Caco-2 (cell line): ENCODE results near the gene RGS6. TPM values are rescaled to one million over a fixed set of nuclear protein-coding genes. Genes with fewer than 3 reads are reported as not detected.

Experiments used
- BruUV-seq: library from RNA; stranded (reverse); fragments of 400-500 nt; replicated peaks from 2 replicates; lab custom pipeline; 2021; lab: Mats Ljungman, UMichigan
- CTCF ChIA-PET: fragments of 300-600 bp; sonication (Branson Sonifier 250); formaldehyde crosslinking; loops from one replicate; lab custom pipeline; 2022; ENCODE audit warnings: antibody characterized with exemption; lab: Charles Lee
- POLR2A ChIA-PET: fragments of 300-600 bp; sonication (Branson Sonifier 250); formaldehyde crosslinking; loops from one replicate; lab custom pipeline; 2022; ENCODE audit warnings: antibody characterized with exemption; lab: Charles Lee
- DNase-seq, 2 experiments: peaks; one replicate each; pipeline versions ENCODE4 v3.0.0 to v3.0.0-alpha.2; 2020 to 2022
- H3K27me3 ChIP-seq: replicated peaks from 2 replicates; pipeline ENCODE4 v1.6.0; 2011; ENCODE audit warnings: low read length; ENCODE audit not compliant: control insufficient read depth, insufficient read depth
- H3K36me3 ChIP-seq: 2 replicates; pipeline ENCODE4 v1.5.1; 2011; ENCODE audit warnings: low read length; ENCODE audit not compliant: control insufficient read depth, insufficient read depth
- H3K4me1 ChIP-seq: fragments of 250-450 bp; sonication (Bioruptor Pico); 2 replicates; pipeline ENCODE4 v1.5.1; 2020; ENCODE audit warnings: mild to moderate bottlenecking
- H3K4me3 ChIP-seq: 2 replicates; pipeline ENCODE4 v1.5.1; 2011; ENCODE audit warnings: low read depth, mild to moderate bottlenecking, control low read depth, low read length
- H3K9me3 ChIP-seq: fragments of 250-450 bp; sonication (Bioruptor Pico); 2 replicates; pipeline ENCODE4 v1.5.1; 2020; ENCODE audit warnings: mild to moderate bottlenecking, moderate library complexity
- H3K27ac Mint-ChIP-seq: one replicate; pipeline ENCODE4 v1.8.0; 2022; ENCODE audit warnings: mixed read lengths; ENCODE audit not compliant: unreplicated experiment
- H3K27me3 Mint-ChIP-seq: one replicate; pipeline ENCODE4 v1.8.0; 2022; ENCODE audit warnings: mixed read lengths; ENCODE audit not compliant: insufficient read depth, unreplicated experiment
- H3K36me3 Mint-ChIP-seq: one replicate; pipeline ENCODE4 v1.8.0; 2022; ENCODE audit warnings: mild to moderate bottlenecking, mixed read lengths; ENCODE audit not compliant: insufficient read depth, unreplicated experiment
- H3K4me1 Mint-ChIP-seq: one replicate; pipeline ENCODE4 v1.8.0; 2022; ENCODE audit warnings: low read depth, mixed read lengths; ENCODE audit not compliant: unreplicated experiment
- H3K4me3 Mint-ChIP-seq: one replicate; pipeline ENCODE4 v1.8.0; 2022; ENCODE audit warnings: mild to moderate bottlenecking, moderate library complexity, mixed read lengths; ENCODE audit not compliant: unreplicated experiment
- H3K9me3 Mint-ChIP-seq: one replicate; pipeline ENCODE4 v1.8.0; 2022; ENCODE audit warnings: mixed read lengths; ENCODE audit not compliant: unreplicated experiment
- CTCF ChIP-seq, 2 experiments: fragments of 200-600 bp in 1 of 2; IDR thresholded peaks; 1 replicate in 1 of 2; 2 replicates in 1 of 2; pipeline versions ENCODE4 v1.5.1 to v1.8.0; 2011 to 2022; ENCODE audit warnings: antibody characterized with exemption in 1 of 2, control low read depth in 1 of 2, inconsistent platforms in 1 of 2, low read depth in 1 of 2, low read length in 1 of 2, mild to moderate bottlenecking in 1 of 2, moderate library complexity in 1 of 2; ENCODE audit not compliant: insufficient read depth in 1 of 2, severe bottlenecking in 1 of 2, unreplicated experiment in 1 of 2
- intact Hi-C: fragments of 100-400 bp; cut with micrococcal nuclease; formaldehyde crosslinking; loops from one replicate; pipeline ENCODE4 v1.10.0; 2022; ENCODE audit not compliant: unreplicated experiment
- total RNA-seq: library from RNA; stranded (reverse); gene quantifications from 2 replicates; pipeline ENCODE4 v1.2.3, GENCODE V29; 2022

The RGS6 gene
- total RNA-seq, 1 experiment from 2014 or later = not detected

GRCh38 chr14:72057701-72058285 is 125.6 kb downstream of the RGS6 start:
- CTCF ChIA-PET = no interaction called here
- DNase-seq = no peak
- no peak for TF ChIP-seq CTCF (IDR thresholded peaks at IDR 0.05; ENCODE audit: insufficient read depth in 1 of 2, low read depth in 1 of 2, low read length in 1 of 2, severe bottlenecking in 1 of 2, unreplicated experiment in 1 of 2)

GRCh38 chr14:72060460-72060859 is 128.2 kb downstream of the RGS6 start:
- POLR2A ChIA-PET = no interaction called here
- H3K27me3 ChIP-seq = no peaks in the 10 kb centered on the region
- no peak for DNase-seq
- H3K9me3 Mint-ChIP-seq = no peaks in the 10 kb centered on the region
- H3K4me1 ChIP-seq = no peaks in the 10 kb centered on the region
- no peak overlapping the region for H3K4me3 ChIP-seq
- no peaks in the 10 kb centered on the region for H3K9me3 ChIP-seq
- no peaks in the 10 kb centered on the region for H3K4me1 Mint-ChIP-seq
- intact Hi-C loops = no loop called here
- H3K27me3 Mint-ChIP-seq = peaks cover 13% of the 10 kb centered on the region
- CTCF ChIA-PET = no interaction called here
- no peaks in the 10 kb centered on the region for H3K36me3 ChIP-seq
- no peak for TF ChIP-seq CTCF (IDR thresholded peaks at IDR 0.05; ENCODE audit: insufficient read depth in 1 of 2, low read depth in 1 of 2, low read length in 1 of 2, severe bottlenecking in 1 of 2, unreplicated experiment in 1 of 2)
- no peak overlapping the region for H3K27ac Mint-ChIP-seq
- no peak overlapping the region for H3K4me3 Mint-ChIP-seq
- no peaks in the 10 kb centered on the region for H3K36me3 Mint-ChIP-seq
- BruUV-seq = no TSS peak

More at GRCh38 chr14:72057701-72058285, 125.6 kb downstream of the RGS6 start:
- no peak overlapping the region for H3K4me3 Mint-ChIP-seq
- H3K4me1 ChIP-seq = no peaks in the 10 kb centered on the region
- H3K27ac Mint-ChIP-seq = no peak overlapping the region
- H3K27me3 ChIP-seq = no peaks in the 10 kb centered on the region
- H3K27me3 Mint-ChIP-seq = peaks cover 7% of the 10 kb centered on the region
- BruUV-seq = no TSS peak
- no peaks in the 10 kb centered on the region for H3K36me3 ChIP-seq
- no peaks in the 10 kb centered on the region for H3K4me1 Mint-ChIP-seq
- POLR2A ChIA-PET = no interaction called here
- H3K9me3 ChIP-seq = no peaks in the 10 kb centered on the region
- H3K4me3 ChIP-seq = no peak overlapping the region
- intact Hi-C loops = no loop called here
- H3K9me3 Mint-ChIP-seq = no peaks in the 10 kb centered on the region
- H3K36me3 Mint-ChIP-seq = no peaks in the 10 kb centered on the region

- POLR2A ChIA-PET = no interaction called here
- intact Hi-C loops = no loop called here
- no peak for DNase-seq
Measured at GRCh38 chr14:72060917-72061316, 128.7 kb downstream of the RGS6 start.

More at GRCh38 chr14:72060917-72061316, 128.7 kb downstream of the RGS6 start:
- Histone ChIP-seq H3K36me3 (no peaks in the 10 kb centered on the region), H3K27me3 (no peaks in the 10 kb centered on the region), H3K4me3 (no peak overlapping the region), H3K9me3 (no peaks in the 10 kb centered on the region), H3K4me1 (no peaks in the 10 kb centered on the region)
- Mint-ChIP-seq H3K27me3 (peaks cover 13% of the 10 kb centered on the region), H3K4me3 (no peak overlapping the region), H3K27ac (no peak overlapping the region), H3K9me3 (no peaks in the 10 kb centered on the region), H3K36me3 (no peaks in the 10 kb centered on the region), H3K4me1 (no peaks in the 10 kb centered on the region)
- no TSS peak for BruUV-seq
- no peak for TF ChIP-seq CTCF (IDR thresholded peaks at IDR 0.05; ENCODE audit: insufficient read depth in 1 of 2, low read depth in 1 of 2, low read length in 1 of 2, severe bottlenecking in 1 of 2, unreplicated experiment in 1 of 2)
- CTCF ChIA-PET = no interaction called here
